OCI-LY1 (cell line): ENCODE data around the gene ADAM19.

Experiments
- EZH2 ChIP-seq: fragments of 200-600 bp; sonication (generic), shearing (Covaris generic); IDR thresholded peaks from 2 replicates; pipeline ENCODE4 v1.8.0; 2017; ENCODE audit warnings: borderline replicate concordance, mixed run types, mild to moderate bottlenecking, antibody characterized with exemption, low read length, moderate library complexity, mixed read lengths
- TF ChIP-seq, protein P1 (sequence below): fragments of 200-600 bp; sonication (generic), shearing (Covaris generic); IDR thresholded peaks from 2 replicates; pipeline ENCODE4 v1.5.1; 2017; ENCODE audit warnings: mild to moderate bottlenecking, antibody characterized with exemption, low read length, moderate library complexity, mixed read lengths

- TF ChIP-seq, protein P1, sequence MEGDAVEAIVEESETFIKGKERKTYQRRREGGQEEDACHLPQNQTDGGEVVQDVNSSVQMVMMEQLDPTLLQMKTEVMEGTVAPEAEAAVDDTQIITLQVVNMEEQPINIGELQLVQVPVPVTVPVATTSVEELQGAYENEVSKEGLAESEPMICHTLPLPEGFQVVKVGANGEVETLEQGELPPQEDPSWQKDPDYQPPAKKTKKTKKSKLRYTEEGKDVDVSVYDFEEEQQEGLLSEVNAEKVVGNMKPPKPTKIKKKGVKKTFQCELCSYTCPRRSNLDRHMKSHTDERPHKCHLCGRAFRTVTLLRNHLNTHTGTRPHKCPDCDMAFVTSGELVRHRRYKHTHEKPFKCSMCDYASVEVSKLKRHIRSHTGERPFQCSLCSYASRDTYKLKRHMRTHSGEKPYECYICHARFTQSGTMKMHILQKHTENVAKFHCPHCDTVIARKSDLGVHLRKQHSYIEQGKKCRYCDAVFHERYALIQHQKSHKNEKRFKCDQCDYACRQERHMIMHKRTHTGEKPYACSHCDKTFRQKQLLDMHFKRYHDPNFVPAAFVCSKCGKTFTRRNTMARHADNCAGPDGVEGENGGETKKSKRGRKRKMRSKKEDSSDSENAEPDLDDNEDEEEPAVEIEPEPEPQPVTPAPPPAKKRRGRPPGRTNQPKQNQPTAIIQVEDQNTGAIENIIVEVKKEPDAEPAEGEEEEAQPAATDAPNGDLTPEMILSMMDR: no peak
- TF ChIP-seq EZH2: no peak
Observed at GRCh38 chr5:157600252-157600651, 24.7 kb upstream of the ADAM19 start.
